Keratinocyte (primary cell): ENCODE results near the gene RPP25L. TPM values are rescaled to one million over a fixed set of nuclear protein-coding genes. Genes with fewer than 3 reads are reported as not detected.

Source experiments
- DNase-seq: peaks from one replicate; pipeline ENCODE4 v3.0.0-alpha.2; 2011; ENCODE audit warnings: low read depth, missing footprints, low spot score
- FAIRE-seq: peaks from 2 replicates; lab custom pipeline; 2011; peaks lifted over from hg19 to GRCh38; lab: Jason Lieb, UNC
- H2AFZ ChIP-seq: 2 replicates; pipeline ENCODE4 v1.6.0; 2012; ENCODE audit warnings: low read length, control low read depth, inconsistent platforms; ENCODE audit not compliant: control insufficient read depth
- H3K27ac ChIP-seq: 2 replicates; pipeline ENCODE4 v1.5.1; 2011; ENCODE audit warnings: low read length; ENCODE audit not compliant: control insufficient read depth, insufficient read depth
- H3K27me3 ChIP-seq: 3 replicates; pipeline ENCODE4 v1.6.0; 2011; ENCODE audit warnings: low read length; ENCODE audit not compliant: control insufficient read depth, insufficient read depth; ENCODE audit errors: extremely low read depth
- H3K36me3 ChIP-seq, 2 experiments: 2 replicates in 1 of 2; 3 replicates in 1 of 2; pipeline ENCODE4 v1.5.1; 2011; ENCODE audit warnings: low read length in 2 of 2, mild to moderate bottlenecking in 1 of 2; ENCODE audit not compliant: control insufficient read depth in 2 of 2, insufficient read depth in 2 of 2; ENCODE audit errors: extremely low read depth in 1 of 2
- H3K4me1 ChIP-seq: 3 replicates; pipeline ENCODE4 v1.5.1; 2011; ENCODE audit warnings: low read length; ENCODE audit not compliant: control insufficient read depth, insufficient read depth; ENCODE audit errors: extremely low read depth
- H3K4me2 ChIP-seq: 3 replicates; pipeline ENCODE4 v1.6.0; 2011; ENCODE audit warnings: low read depth, low read length; ENCODE audit not compliant: control insufficient read depth, insufficient read depth; ENCODE audit errors: extremely low read depth
- H3K4me3 ChIP-seq, 3 experiments: fragments of 200-600 bp in 1 of 3; sonication (generic) in 1 of 3; 2 replicates in 2 of 3; 3 replicates in 1 of 3; pipeline ENCODE4 v1.5.1; 2011 to 2016; ENCODE audit warnings: low read length in 3 of 3, mild to moderate bottlenecking in 3 of 3, control low read depth in 2 of 3, inconsistent platforms in 1 of 3, low read depth in 1 of 3, mixed read lengths in 1 of 3, mixed run types in 1 of 3, moderate library complexity in 1 of 3; ENCODE audit not compliant: control insufficient read depth in 2 of 3, insufficient read depth in 2 of 3; ENCODE audit errors: extremely low read depth in 1 of 3
- H3K79me2 ChIP-seq: 2 replicates; pipeline ENCODE4 v1.6.0; 2012; ENCODE audit warnings: low read length; ENCODE audit not compliant: control insufficient read depth, insufficient read depth
- H3K9ac ChIP-seq: 3 replicates; pipeline ENCODE4 v1.6.0; 2011; ENCODE audit warnings: low read length; ENCODE audit not compliant: control insufficient read depth, insufficient read depth; ENCODE audit errors: extremely low read depth
- H3K9me1 ChIP-seq: 3 replicates; pipeline ENCODE4 v1.6.0; 2011; ENCODE audit warnings: low read length; ENCODE audit not compliant: control insufficient read depth, insufficient read depth; ENCODE audit errors: extremely low read depth
- H3K9me3 ChIP-seq: 2 replicates; pipeline ENCODE4 v1.5.1; 2012; ENCODE audit warnings: low read depth, low read length; ENCODE audit not compliant: control insufficient read depth
- H4K20me1 ChIP-seq: 3 replicates; pipeline ENCODE4 v1.6.0; 2011; ENCODE audit warnings: low read length; ENCODE audit not compliant: control insufficient read depth, insufficient read depth; ENCODE audit errors: extremely low read depth
- EZH2 ChIP-seq: IDR thresholded peaks from one replicate; pipeline ENCODE4 v1.6.1; 2012; ENCODE audit warnings: inconsistent platforms, mild to moderate bottlenecking, low read length, moderate library complexity
- dilution Hi-C: fragments of 300-500 bp; cut with MboI; formaldehyde crosslinking; loops from one replicate; pipeline ENCODE4 v1.7.0; 2020; ENCODE audit warnings: low sequenced_read_pairs; ENCODE audit not compliant: extremely low pct_ligation_motif_present
- polyA plus RNA-seq, 5 experiments: library from polyadenylated mRNA; depleted of rRNA in 3 of 5; stranded (reverse) in 3 of 5; stranded (forward) in 1 of 5; unstranded in 1 of 5; fragments of >200 nt; gene quantifications; 1 replicate in 1 of 5; 2 replicates in 3 of 5; 3 replicates in 1 of 5; pipeline versions ENCODE4 v1.2.1 to v1.2.3, GENCODE V29; 2011 to 2012; ENCODE audit warnings: missing spikeins in 2 of 5, low read depth in 1 of 5, low replicate concordance in 1 of 5
- TF ChIP-seq, protein P1 (sequence below), 3 experiments: IDR thresholded peaks in 1 of 3; conservative IDR thresholded peaks in 1 of 3; optimal IDR thresholded peaks in 1 of 3; 2 replicates in 2 of 3; 3 replicates in 1 of 3; pipeline versions ENCODE3 to v1.5.1; 2011; ENCODE audit warnings: low read length in 3 of 3, mild to moderate bottlenecking in 3 of 3, moderate library complexity in 2 of 3, control low read depth in 1 of 3, inconsistent platforms in 1 of 3; ENCODE audit not compliant: insufficient read depth in 2 of 3; ENCODE audit errors: extremely low read depth in 1 of 3

Gene RPP25L
- polyA plus RNA-seq, 1 donor (not counting 4 experiments of a cell fraction or from before 2014, with no cell fraction given): 23.4 TPM

DNA sequence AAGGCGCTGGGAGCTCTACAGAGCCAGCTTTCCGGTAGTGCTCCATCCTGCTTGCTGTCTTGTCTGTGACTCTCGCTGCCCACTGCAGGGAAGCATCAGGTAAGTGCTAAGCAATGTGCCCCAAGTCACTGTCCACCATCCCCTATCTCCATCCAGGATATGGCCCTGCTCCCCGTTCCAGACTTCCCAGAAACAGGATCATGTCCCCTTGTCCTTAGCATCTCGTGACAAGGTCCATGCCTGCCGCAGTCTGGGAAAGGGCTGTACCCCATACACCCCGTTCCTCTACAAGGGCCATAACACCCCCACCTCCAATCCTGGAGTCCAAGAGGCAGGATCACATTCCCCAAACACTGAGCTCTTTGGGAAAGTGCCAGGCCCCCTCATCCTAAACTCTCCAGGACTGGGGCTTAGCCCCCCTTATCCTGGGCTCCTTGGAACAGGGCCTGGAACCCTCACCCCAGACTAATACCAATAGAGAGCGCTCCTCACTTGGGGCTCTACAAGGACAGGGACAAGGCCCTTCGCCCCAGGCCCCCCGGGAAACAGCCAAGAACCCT is 566 bp downstream of the RPP25L start:
- Histone ChIP-seq H3K27me3 (no peaks in the 10 kb centered on the region), H3K4me3 (peak overlapping the region; percentile 73 to 90 (median 82)), H3K79me2 (peaks cover 13% of the 10 kb centered on the region), H3K9me1 (peaks cover 3% of the 10 kb centered on the region), H3K9me3 (no peaks in the 10 kb centered on the region), H3K4me2 (peak overlapping the region; percentile 97), H3K36me3 (peaks cover 11 to 14% of the 10 kb centered on the region in 2 experiments), H2AFZ (peak overlapping the region; percentile 84), H3K27ac (peak overlapping the region; percentile 85), H3K4me1 (peaks cover 20% of the 10 kb centered on the region), H3K9ac (peak overlapping the region; percentile 96), H4K20me1 (no peaks in the 10 kb centered on the region)
- dilution Hi-C loops: no loop called here
- FAIRE-seq: no peak
- TF ChIP-seq, protein P1, sequence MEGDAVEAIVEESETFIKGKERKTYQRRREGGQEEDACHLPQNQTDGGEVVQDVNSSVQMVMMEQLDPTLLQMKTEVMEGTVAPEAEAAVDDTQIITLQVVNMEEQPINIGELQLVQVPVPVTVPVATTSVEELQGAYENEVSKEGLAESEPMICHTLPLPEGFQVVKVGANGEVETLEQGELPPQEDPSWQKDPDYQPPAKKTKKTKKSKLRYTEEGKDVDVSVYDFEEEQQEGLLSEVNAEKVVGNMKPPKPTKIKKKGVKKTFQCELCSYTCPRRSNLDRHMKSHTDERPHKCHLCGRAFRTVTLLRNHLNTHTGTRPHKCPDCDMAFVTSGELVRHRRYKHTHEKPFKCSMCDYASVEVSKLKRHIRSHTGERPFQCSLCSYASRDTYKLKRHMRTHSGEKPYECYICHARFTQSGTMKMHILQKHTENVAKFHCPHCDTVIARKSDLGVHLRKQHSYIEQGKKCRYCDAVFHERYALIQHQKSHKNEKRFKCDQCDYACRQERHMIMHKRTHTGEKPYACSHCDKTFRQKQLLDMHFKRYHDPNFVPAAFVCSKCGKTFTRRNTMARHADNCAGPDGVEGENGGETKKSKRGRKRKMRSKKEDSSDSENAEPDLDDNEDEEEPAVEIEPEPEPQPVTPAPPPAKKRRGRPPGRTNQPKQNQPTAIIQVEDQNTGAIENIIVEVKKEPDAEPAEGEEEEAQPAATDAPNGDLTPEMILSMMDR (optimal IDR thresholded peaks at IDR 0.05 in 1 of 3, IDR thresholded peaks at IDR 0.05 in 1 of 3, conservative IDR thresholded peaks at IDR 0.05 in 1 of 3; ENCODE audit: extremely low read depth in 1 of 3, insufficient read depth in 2 of 3, low read length in 3 of 3): peak in 1 of 3 experiments; percentile 8
- no peak for TF ChIP-seq EZH2
- no peak for DNase-seq

- Histone ChIP-seq H3K4me1 (peaks cover 20% of the 10 kb centered on the region), H3K4me2 (peak overlapping the region; percentile 97), H2AFZ (no peak overlapping the region), H3K36me3 (peaks cover 7 to 8% of the 10 kb centered on the region in 2 experiments), H3K79me2 (peaks cover 13% of the 10 kb centered on the region), H3K27me3 (no peaks in the 10 kb centered on the region), H3K9me1 (peaks cover 3% of the 10 kb centered on the region), H3K9me3 (no peaks in the 10 kb centered on the region), H3K9ac (peak overlapping the region; percentile 96), H3K27ac (no peak overlapping the region), H4K20me1 (no peaks in the 10 kb centered on the region), H3K4me3 (peak overlapping the region; percentile 73 to 90 (median 82))
- dilution Hi-C loops: no loop called here
- FAIRE-seq (no peak), DNase-seq (no peak)
- TF ChIP-seq, protein P1 (optimal IDR thresholded peaks at IDR 0.05 in 1 of 3, IDR thresholded peaks at IDR 0.05 in 1 of 3, conservative IDR thresholded peaks at IDR 0.05 in 1 of 3; ENCODE audit: extremely low read depth in 1 of 3, insufficient read depth in 2 of 3, low read length in 3 of 3): no peak
- no peak for TF ChIP-seq EZH2
Measured at GRCh38 chr9:34610434-34611206, 1.3 kb downstream of the RPP25L start.
